HepG2 (cell line): ENCODE data around the gene KLRF1.

Experiments used
- HNRNPLL ChIP-seq: fragments of 200-400 bp; formaldehyde crosslinking; IDR thresholded peaks from 2 replicates; pipeline ENCODE4 v1.6.1; 2017; ENCODE audit warnings: mild to moderate bottlenecking, low read depth, low read length; ENCODE audit not compliant: poor library complexity, severe bottlenecking
- PRDM15 ChIP-seq: sonication (generic); formaldehyde crosslinking; IDR thresholded peaks from 2 replicates; pipeline ENCODE4 v1.4.0; 2020; ENCODE audit warnings: missing genetic modification reagents
- RNF2 ChIP-seq: fragments of 450-650 bp; conservative IDR thresholded peaks from 2 replicates; pipeline ENCODE4 v1.6.1; 2016; ENCODE audit warnings: low read depth
- WIZ ChIP-seq: sonication (generic); formaldehyde crosslinking; IDR thresholded peaks from 2 replicates; pipeline ENCODE4 v1.5.1; 2020; ENCODE audit warnings: mild to moderate bottlenecking, missing genetic modification reagents
- ZBTB34 ChIP-seq: sonication (generic); formaldehyde crosslinking; IDR thresholded peaks from 2 replicates; pipeline ENCODE4 v1.8.0; 2022; ENCODE audit warnings: mild to moderate bottlenecking, missing genetic modification reagents
- ZFP36 ChIP-seq: fragments of 150-350 bp; IDR thresholded peaks from 2 replicates; pipeline ENCODE4 v1.6.1; 2018; ENCODE audit warnings: borderline replicate concordance, low read length, low read depth; ENCODE audit not compliant: partially characterized antibody
- ZNF570 ChIP-seq: sonication (generic); formaldehyde crosslinking; IDR thresholded peaks from 2 replicates; pipeline ENCODE4 v1.4.0; 2020; ENCODE audit warnings: mild to moderate bottlenecking, missing genetic modification reagents, borderline replicate concordance

GRCh38 chr12:9867531-9867930 is 40.2 kb downstream of the KLRF1 start:
- TF ChIP-seq PRDM15 (no peak), ZFP36 (no peak), HNRNPLL (no peak), WIZ (CRISPR knock-in tag) (no peak), RNF2 (no peak), ZBTB34 (no peak), ZNF570 (CRISPR knock-in tag) (no peak)
